H1 (cell line): ENCODE results near the gene PCF11. TPM values are rescaled to one million over a fixed set of nuclear protein-coding genes. Genes with fewer than 3 reads are reported as not detected.

Source experiments
- CTCF ChIA-PET: fragments of 300-600 bp; sonication (Branson Sonifier 250); formaldehyde crosslinking; loops from one replicate; lab custom pipeline; 2021; ENCODE audit not compliant: partially characterized antibody; lab: Charles Lee
- POLR2A ChIA-PET: fragments of 300-600 bp; sonication (Branson Sonifier 250); formaldehyde crosslinking; loops from one replicate; lab custom pipeline; 2021; ENCODE audit warnings: inconsistent platforms; ENCODE audit not compliant: partially characterized antibody; lab: Charles Lee
- DNase-seq, 2 experiments: peaks; one replicate each; pipeline versions ENCODE4 v3.0.0 to v3.0.0-alpha.2; 2010 to 2022; ENCODE audit warnings: low spot score in 2 of 2, low read depth in 1 of 2, mixed read lengths in 1 of 2
- FAIRE-seq: peaks from 2 replicates; lab custom pipeline; 2011; peaks lifted over from hg19 to GRCh38; lab: Jason Lieb, UNC
- H2AFZ ChIP-seq: 2 replicates; pipeline ENCODE4 v1.8.1; 2012; ENCODE audit warnings: low read length, inconsistent platforms
- H2AK5ac ChIP-seq: 2 replicates; pipeline ENCODE4 v1.6.1; 2013; ENCODE audit warnings: low read depth, low read length
- H2BK120ac ChIP-seq: replicated peaks from 2 replicates; pipeline ENCODE3; 2013; ENCODE audit warnings: low read depth, low read length, inconsistent platforms
- H2BK12ac ChIP-seq: 2 replicates; pipeline ENCODE4 v1.6.1; 2013; ENCODE audit warnings: low read depth, low read length
- H2BK15ac ChIP-seq: 2 replicates; pipeline ENCODE4 v1.6.1; 2013; ENCODE audit warnings: low read length
- H2BK20ac ChIP-seq: 2 replicates; pipeline ENCODE4 v1.6.1; 2013; ENCODE audit warnings: low read length
- H2BK5ac ChIP-seq: 2 replicates; pipeline ENCODE4 v1.6.1; 2013; ENCODE audit warnings: low read depth, low read length
- H3K14ac ChIP-seq: 2 replicates; pipeline ENCODE4 v1.6.1; 2013; ENCODE audit warnings: inconsistent platforms; ENCODE audit not compliant: insufficient read length
- H3K18ac ChIP-seq: 2 replicates; pipeline ENCODE4 v1.6.1; 2013; ENCODE audit warnings: low read length; ENCODE audit errors: extremely low read depth
- H3K23ac ChIP-seq: 2 replicates; pipeline ENCODE4 v1.6.1; 2013; ENCODE audit warnings: inconsistent platforms; ENCODE audit not compliant: insufficient read length
- H3K23me2 ChIP-seq: 2 replicates; pipeline ENCODE4 v1.6.1; 2013; ENCODE audit warnings: low read depth, low read length
- H3K27ac ChIP-seq: 2 replicates; pipeline ENCODE4 v1.6.1; 2011; ENCODE audit warnings: low read depth, low read length, inconsistent platforms
- H3K27me3 ChIP-seq, 4 experiments: replicated peaks in 1 of 4; 1 replicate in 1 of 4; 2 replicates in 3 of 4; pipeline versions ENCODE4 v1.6.1 to v1.8.1; 2011 to 2013; ENCODE audit warnings: low read length in 3 of 4, mild to moderate bottlenecking in 3 of 4, inconsistent platforms in 2 of 4, mixed read lengths in 2 of 4, moderate library complexity in 1 of 4; ENCODE audit not compliant: control insufficient read depth in 3 of 4, insufficient read depth in 3 of 4; ENCODE audit errors: extremely low read depth in 1 of 4
- H3K36me3 ChIP-seq, 4 experiments: 2 replicates each; pipeline versions ENCODE4 v1.6.1 to v1.8.1; 2011 to 2013; ENCODE audit warnings: mild to moderate bottlenecking in 4 of 4, low read length in 3 of 4, moderate library complexity in 2 of 4, control low read depth in 1 of 4, inconsistent platforms in 1 of 4; ENCODE audit not compliant: insufficient read depth in 4 of 4, control insufficient read depth in 2 of 4
- H3K4ac ChIP-seq: replicated peaks from 2 replicates; pipeline ENCODE3; 2013; ENCODE audit warnings: low read length, low read depth, mixed read lengths, inconsistent platforms; ENCODE audit not compliant: insufficient read length
- H3K4me1 ChIP-seq, 4 experiments: replicated peaks in 1 of 4; 1 replicate in 1 of 4; 2 replicates in 3 of 4; pipeline versions ENCODE4 v1.6.1 to v1.8.1; 2011 to 2013; ENCODE audit warnings: low read length in 3 of 4, inconsistent platforms in 2 of 4, mixed read lengths in 1 of 4; ENCODE audit not compliant: insufficient read depth in 4 of 4, control insufficient read depth in 3 of 4
- H3K4me2 ChIP-seq, 2 experiments: 2 replicates each; pipeline versions ENCODE4 v1.6.1 to v1.8.1; 2011 to 2013; ENCODE audit warnings: low read depth in 2 of 2, low read length in 2 of 2, control low read depth in 1 of 2, inconsistent platforms in 1 of 2, mild to moderate bottlenecking in 1 of 2; ENCODE audit not compliant: insufficient read depth in 1 of 2
- H3K4me3 ChIP-seq, 4 experiments: fragments of 200-600, 300-600 bp in 1 of 4; sonication (generic), shearing (Covaris generic), sonication (Bioruptor Twin) in 1 of 4; 2 replicates each; pipeline versions ENCODE4 v1.5.1 to v1.8.1; 2011 to 2016; ENCODE audit warnings: low read length in 4 of 4, low read depth in 3 of 4, control low read depth in 2 of 4, inconsistent platforms in 2 of 4, mild to moderate bottlenecking in 2 of 4, mixed read lengths in 1 of 4, moderate library complexity in 1 of 4; ENCODE audit not compliant: insufficient read depth in 2 of 4; ENCODE audit errors: extremely low read depth in 1 of 4
- H3K56ac ChIP-seq: replicated peaks from 2 replicates; pipeline ENCODE3; 2013; ENCODE audit warnings: low read depth, mild to moderate bottlenecking, mixed read lengths, low read length, inconsistent platforms; ENCODE audit not compliant: insufficient read length
- H3K79me1 ChIP-seq: 2 replicates; pipeline ENCODE4 v1.6.1; 2013; ENCODE audit warnings: low read depth, low read length, control low read depth
- H3K79me2 ChIP-seq, 2 experiments: 2 replicates each; pipeline versions ENCODE4 v1.6.1 to v1.8.1; 2012 to 2013; ENCODE audit warnings: low read length in 2 of 2, mild to moderate bottlenecking in 2 of 2, inconsistent platforms in 1 of 2; ENCODE audit not compliant: insufficient read depth in 2 of 2, control insufficient read depth in 1 of 2
- H3K9ac ChIP-seq, 4 experiments: replicated peaks in 1 of 4; 1 replicate in 1 of 4; 2 replicates in 3 of 4; pipeline versions ENCODE4 v1.6.1 to v1.8.1; 2011 to 2013; ENCODE audit warnings: low read depth in 3 of 4, low read length in 3 of 4, control low read depth in 2 of 4, mild to moderate bottlenecking in 2 of 4, moderate library complexity in 2 of 4, inconsistent platforms in 1 of 4; ENCODE audit errors: extremely low read depth in 1 of 4
- H3K9me3 ChIP-seq, 2 experiments: 2 replicates each; pipeline versions ENCODE4 v1.6.1 to v1.8.1; 2012 to 2013; ENCODE audit warnings: mild to moderate bottlenecking in 2 of 2, moderate library complexity in 2 of 2, control low read depth in 1 of 2, inconsistent platforms in 1 of 2, low read depth in 1 of 2, low read length in 1 of 2, mixed read lengths in 1 of 2; ENCODE audit not compliant: insufficient read depth in 2 of 2
- H4K20me1 ChIP-seq, 2 experiments: replicated peaks in 1 of 2; 2 replicates each; pipeline versions ENCODE3 to v1.8.1; 2011 to 2013; ENCODE audit warnings: inconsistent platforms in 2 of 2, low read length in 2 of 2, mild to moderate bottlenecking in 1 of 2; ENCODE audit not compliant: insufficient read depth in 2 of 2, control insufficient read depth in 1 of 2
- H4K5ac ChIP-seq: 2 replicates; pipeline ENCODE4 v1.6.1; 2013; ENCODE audit warnings: low read length, low read depth, mixed read lengths, inconsistent platforms; ENCODE audit not compliant: insufficient read length
- H4K8ac ChIP-seq: 2 replicates; pipeline ENCODE4 v1.8.0; 2013; ENCODE audit warnings: mild to moderate bottlenecking, moderate library complexity, low read length, inconsistent platforms; ENCODE audit not compliant: insufficient read depth; ENCODE audit errors: extremely low read depth
- H4K91ac ChIP-seq: replicated peaks from 2 replicates; pipeline ENCODE3; 2013; ENCODE audit warnings: low read length, mixed read lengths, inconsistent platforms; ENCODE audit not compliant: insufficient read length
- BACH1 ChIP-seq: IDR thresholded peaks from 2 replicates; pipeline ENCODE4 v1.6.1; 2012; ENCODE audit warnings: low read length, improper control_type of control experiment
- CEBPB ChIP-seq: IDR thresholded peaks from 2 replicates; pipeline ENCODE4 v1.6.1; 2012; ENCODE audit warnings: low read depth, low read length
- CTCF ChIP-seq, 3 experiments: IDR thresholded peaks; 1 replicate in 2 of 3; 2 replicates in 1 of 3; pipeline versions ENCODE4 v1.5.1 to v1.6.1; 2011; ENCODE audit warnings: low read length in 3 of 3, mild to moderate bottlenecking in 3 of 3, inconsistent platforms in 2 of 3, low read depth in 1 of 3, moderate library complexity in 1 of 3; ENCODE audit not compliant: insufficient read depth in 1 of 3; ENCODE audit errors: control extremely low read depth in 1 of 3
- E2F6 ChIP-seq: IDR thresholded peaks from 2 replicates; pipeline ENCODE4 v1.6.1; 2012; ENCODE audit warnings: inconsistent platforms
- EGR1 ChIP-seq: IDR thresholded peaks from 2 replicates; pipeline ENCODE4 v1.6.1; 2011; ENCODE audit warnings: low read depth, low read length, borderline replicate concordance
- EZH2 ChIP-seq: fragments of 200-600 bp; sonication (generic); IDR thresholded peaks from 2 replicates; pipeline ENCODE4 v1.7.1; 2012; ENCODE audit warnings: low read depth, mild to moderate bottlenecking, moderate library complexity, low read length, inconsistent platforms; ENCODE audit not compliant: severe bottlenecking
- POU5F1 ChIP-seq: IDR thresholded peaks from 2 replicates; pipeline ENCODE4 v1.6.1; 2011; ENCODE audit warnings: low read depth, mild to moderate bottlenecking, low read length, moderate library complexity
- RXRA ChIP-seq: IDR thresholded peaks from 2 replicates; pipeline ENCODE4 v1.6.1; 2011; ENCODE audit warnings: low read depth, mild to moderate bottlenecking, low read length, moderate library complexity; ENCODE audit not compliant: insufficient read depth
- SIRT6 ChIP-seq: IDR thresholded peaks from one replicate; pipeline ENCODE4 v1.7.1; 2012; ENCODE audit warnings: low read length, inconsistent platforms
- SP1 ChIP-seq: IDR thresholded peaks from 2 replicates; pipeline ENCODE4 v1.6.1; 2011; ENCODE audit warnings: low read depth, low read length
- SP4 ChIP-seq: IDR thresholded peaks from 2 replicates; pipeline ENCODE4 v1.6.1; 2012; ENCODE audit warnings: low read length, inconsistent platforms
- TEAD4 ChIP-seq: IDR thresholded peaks from 2 replicates; pipeline ENCODE4 v1.6.1; 2012; ENCODE audit warnings: low read depth, low read length, inconsistent platforms, mixed read lengths
- ZNF274 ChIP-seq: IDR thresholded peaks from 2 replicates; pipeline ENCODE4 v1.7.0; 2012; ENCODE audit warnings: low read length, borderline replicate concordance; ENCODE audit errors: extremely low read depth
- WGBS, 2 experiments: shearing (Covaris generic) in 1 of 2; methylation state at CpG; one replicate each; pipeline versions ENCODE4 v1.1.6 to v1.1.7; 2013 to 2015; ENCODE audit warnings: low lambda C conversion rate in 2 of 2, mixed read lengths in 2 of 2, inconsistent platforms in 1 of 2, low coverage in 1 of 2, missing lambda C conversion rate in 1 of 2; ENCODE audit not compliant: insufficient replicate concordance in 2 of 2, insufficient coverage in 1 of 2, insufficient read length in 1 of 2; ENCODE audit errors: extremely low coverage in 1 of 2, missing lambda C conversion rate in 1 of 2; 5-methylcytosine and 5-hydroxymethylcytosine counted together
- polyA plus RNA-seq, 7 experiments: library from polyadenylated mRNA; depleted of rRNA in 3 of 7; stranded (reverse) in 5 of 7; unstranded in 2 of 7; fragments of >200 nt in 5 of 7; fragments of 200-250 nt in 2 of 7; gene quantifications; 1 replicate in 5 of 7; 2 replicates in 1 of 7; 4 replicates in 1 of 7; pipeline versions ENCODE4 v1.2.1 to v1.2.3, GENCODE V29; 2011 to 2013; ENCODE audit warnings: missing spikeins in 2 of 7, mixed read lengths in 2 of 7
- total RNA-seq: library from RNA; stranded (reverse); fragmentation: NEBNext Ultra II Directional; extraction: Animal tissue kit (Norgen Biotek cat#: 25700); gene quantifications from 2 replicates; pipeline ENCODE4 v1.2.1, GENCODE V29; 2021

The PCF11 gene
- total and polyA plus RNA-seq, 2 of the 8 experiments (the other 6 are each of a cell fraction or from before 2014, with no cell fraction given), result 25.1 to 47.7 TPM

- no peak overlapping the region for H4K5ac ChIP-seq
- DNase-seq (no peak), FAIRE-seq (no peak)
- no peak overlapping the region for H2BK5ac ChIP-seq
- no peak overlapping the region for H2BK15ac ChIP-seq
- H2AK5ac ChIP-seq, result no peak overlapping the region
- H3K18ac ChIP-seq, result no peak overlapping the region
- H3K23ac ChIP-seq, result no peak overlapping the region
- H4K91ac ChIP-seq, result no peak overlapping the region
- POLR2A ChIA-PET, result interaction anchor here (2.0 kb wide), 1 partner anchor 18 kb away, joined by 7 read pairs; no protein-coding TSS in a partner anchor
- H4K20me1 ChIP-seq, result no peaks in the 10 kb centered on the region
- H3K4me3 ChIP-seq, result no peak overlapping the region
- no peak overlapping the region for H2AFZ ChIP-seq
- no peak overlapping the region for H3K14ac ChIP-seq
- no peak overlapping the region for H3K27ac ChIP-seq
- TF ChIP-seq BACH1, result no peak
- no peak for TF ChIP-seq E2F6
- TF ChIP-seq EZH2, result no peak
- no peak for TF ChIP-seq POU5F1
- no peak for TF ChIP-seq SIRT6
- TF ChIP-seq EGR1, result no peak
- TF ChIP-seq ZNF274, result no peak
- no peak for TF ChIP-seq TEAD4
- no peak for TF ChIP-seq SP4
- no peak for TF ChIP-seq SP1
- no peak for TF ChIP-seq RXRA
- no peak for TF ChIP-seq CEBPB
- TF ChIP-seq CTCF (IDR thresholded peaks at IDR 0.05; ENCODE audit: control extremely low read depth in 1 of 3, insufficient read depth in 1 of 3, low read depth in 1 of 3, low read length in 3 of 3), result no peak
- H3K9ac ChIP-seq, result no peak overlapping the region
- H3K4me2 ChIP-seq, result no peak overlapping the region
- no peak overlapping the region for H2BK12ac ChIP-seq
- WGBS, 2 experiments, result 80% methylated on average over 1 of the region's 1 CpG; no CpG with 5 or more reads in 1 of the 2 experiments
- H3K36me3 ChIP-seq, result no peaks in the 10 kb centered on the region
- H3K79me1 ChIP-seq, result no peaks in the 10 kb centered on the region
- no peak overlapping the region for H4K8ac ChIP-seq
- no peaks in the 10 kb centered on the region for H3K23me2 ChIP-seq
- no peaks in the 10 kb centered on the region for H3K9me3 ChIP-seq
- CTCF ChIA-PET, result no interaction called here
- H3K79me2 ChIP-seq, result no peaks in the 10 kb centered on the region
- no peak overlapping the region for H2BK120ac ChIP-seq
- H3K4me1 ChIP-seq, result no peaks in the 10 kb centered on the region
- H3K27me3 ChIP-seq, result no peaks in the 10 kb centered on the region
- H2BK20ac ChIP-seq, result no peak overlapping the region
- no peak overlapping the region for H3K4ac ChIP-seq
- H3K56ac ChIP-seq, result no peak overlapping the region
These were observed 49.3 kb downstream of the PCF11 start for GRCh38 chr11:83206221-83206620.
